Heart left ventricle (tissue), 16 donors: ENCODE results near the gene BEST1. TPM values are rescaled to one million over a fixed set of nuclear protein-coding genes. Genes with fewer than 3 reads are reported as not detected.

Source experiments
- ATAC-seq, 4 donors: fragments of 200-7000 bp; cut with Tn5 transposase; one replicate each; pipeline ENCODE4 v1.9.1; 2020 to 2022; ENCODE audit warnings: moderate library complexity in 4 of 4, mild to moderate bottlenecking in 3 of 4, moderate number of reproducible peaks in 1 of 4
- DNase-seq, 5 donors: peaks; one replicate each; pipeline ENCODE4 v3.0.0-alpha.2; 2020
- H3K27ac ChIP-seq, 12 donors: fragments of 200-600 bp; sonication (generic) in 4 of 12; one replicate each; pipeline versions ENCODE4 v1.5.0 to v1.8.0; 2016 to 2022; ENCODE audit warnings: mild to moderate bottlenecking in 2 of 12
- H3K27me3 ChIP-seq, 9 donors: fragments of 200-600 bp; sonication (generic) in 2 of 9; one replicate each; pipeline versions ENCODE4 v1.5.1 to v1.8.0; 2016 to 2022; ENCODE audit warnings: mild to moderate bottlenecking in 3 of 9
- H3K36me3 ChIP-seq, 9 donors: fragments of 200-600 bp; sonication (generic) in 2 of 9; one replicate each; pipeline versions ENCODE4 v1.5.0 to v1.8.0; 2018 to 2022; ENCODE audit warnings: mild to moderate bottlenecking in 2 of 9
- H3K4me1 ChIP-seq, 12 donors: fragments of 200-600 bp; sonication (generic) in 4 of 12; one replicate each; pipeline versions ENCODE4 v1.5.0 to v1.8.0; 2016 to 2022; ENCODE audit warnings: mild to moderate bottlenecking in 3 of 12
- H3K4me3 ChIP-seq, 12 donors: fragments of 200-600 bp; sonication (generic) in 4 of 12; one replicate each; pipeline versions ENCODE4 v1.5.0 to v1.8.0; 2017 to 2022; ENCODE audit warnings: mild to moderate bottlenecking in 9 of 12, moderate library complexity in 4 of 12
- H3K9me3 ChIP-seq, 12 donors: fragments of 200-600 bp; sonication (generic) in 4 of 12; one replicate each; pipeline versions ENCODE4 v1.5.0 to v1.8.0; 2016 to 2022; ENCODE audit warnings: mild to moderate bottlenecking in 1 of 12
- CTCF ChIP-seq, 12 donors: fragments of 200-600 bp; sonication (generic) in 4 of 12; IDR thresholded peaks; one replicate each; pipeline versions ENCODE4 v1.5.0 to v1.8.0; 2018 to 2022; ENCODE audit warnings: antibody characterized with exemption in 12 of 12, mild to moderate bottlenecking in 5 of 12
- POLR2A ChIP-seq, 2 donors: fragments of 450-650 bp; IDR thresholded peaks; one replicate each; pipeline ENCODE4 v1.6.1; 2017; ENCODE audit warnings: antibody characterized with exemption in 2 of 2, mild to moderate bottlenecking in 2 of 2, moderate library complexity in 2 of 2
- WGBS, 4 donors: extraction: QIAGEN DNeasy Blood & Tissue Kit in 2 of 4; methylation state at CpG; one replicate each; pipeline versions ENCODE4 v1.1.5 to v1.1.7; 2013 to 2018; 5-methylcytosine and 5-hydroxymethylcytosine counted together
- intact Hi-C, 10 donors: fragments of 100-400 bp; cut with DNase I; formaldehyde crosslinking; loops; one replicate each; pipeline versions ENCODE4 v1.11.1 to v1.14.2; 2022
- polyA plus RNA-seq, 2 donors: library from polyadenylated mRNA; stranded (reverse); fragments of 200-250 nt; gene quantifications; one replicate each; pipeline ENCODE4 v1.2.3, GENCODE V29; 2013
- total RNA-seq, 9 donors: library from RNA; depleted of rRNA in 2 of 9; stranded (reverse); fragments of >200 nt in 2 of 9; fragmentation: NEBNext Ultra II Directional in 3 of 9; extraction: Animal tissue kit (Norgen Biotek cat#: 25700) in 3 of 9; gene quantifications; one replicate each; pipeline versions ENCODE4 v1.1.0 to v1.2.4, GENCODE V29; 2016 to 2023
- donor health status: ischemic (EF 13 %, LVEDD 7.1; RV severe dilation, severe dysfunction).
- donor health status: healthy with polysubstance abuse.
- donor health status: DM: no; HTN: yes; CAD: no.
- donor health status: DM: no; HTN: no; CAD: no.
- donor health status: ischemic (EF 25% LVEDD 6.9; RV normal size, moderate dysfunction).
- donor health status: ischemic (EF 25% LVEDD 5.7; RV mildly dilated, moderate dysfunction).
- donor health status: healthy.
- donor health status: DM: yes; HTN: yes; CAD: no.
- donor health status: ischemic (EF 35%, LVEDD 5.7; RV mildly dilated, moderate dysfunction).
- donor health status: nonischemic (EF 11% LVEDD 7.7; RV severe dilation, severe dysfunction).
- donor health status: DM: yes; HTN: yes; CAD: no.
- donor health status: PGD.
- donor health status: ischemic (EF 29% LVEDD 5.4; RV normal size, mild dysfunction).
- donor health status: nonischemic (EF 23%, LVEDD 6.1; RV moderate dilation, normal function).

The BEST1 gene
- total and polyA plus RNA-seq, 11 donors = 0.64 to 4.4 (median 1.2) TPM

- H3K4me1 ChIP-seq = peaks cover 0 to 21% (median 4%) of the 10 kb centered on the region in 12 donors
- peak overlapping the region in 1 of 12 donors; percentile 66 for H3K27ac ChIP-seq
- 47 to 65% (median 56%) methylated on average over 2 of the region's 2 CpGs for WGBS, 4 donors
- intact Hi-C loops = no loop called here
- no peaks in the 10 kb centered on the region for H3K36me3 ChIP-seq
- no peak overlapping the region for H3K4me3 ChIP-seq
- H3K27me3 ChIP-seq = no peaks in the 10 kb centered on the region
- H3K9me3 ChIP-seq = peaks cover 0 to 5% (median 0%) of the 10 kb centered on the region in 12 donors
- TF ChIP-seq POLR2A (IDR thresholded peaks at IDR 0.05) (no peak), CTCF (IDR thresholded peaks at IDR 0.05) (no peak)
- ATAC-seq = peak in 3 of 4 donors; percentile 70 to 79 (median 74)
- peak in 2 of 5 donors; percentile 48 for DNase-seq
Measured at GRCh38 chr11:62004473-62004872, 54.3 kb downstream of the BEST1 start.

- Histone ChIP-seq H3K36me3 (no peaks in the 10 kb centered on the region), H3K4me3 (no peak overlapping the region)
- intact Hi-C loops = no loop called here
Measured at GRCh38 chr11:62008193-62008592, 58.0 kb downstream of the BEST1 start.

GRCh38 chr11:62010935-62011528 lies 60.9 kb downstream of the BEST1 start:
- H3K4me3 ChIP-seq = no peak overlapping the region
- H3K27ac ChIP-seq = no peak overlapping the region
- 87 to 97% (median 94%) methylated on average over 4 of the region's 4 CpGs for WGBS, 4 donors
- peaks cover 0 to 12% (median 0%) of the 10 kb centered on the region in 12 donors for H3K4me1 ChIP-seq
- H3K36me3 ChIP-seq = no peaks in the 10 kb centered on the region
- no peaks in the 10 kb centered on the region for H3K27me3 ChIP-seq
- no peaks in the 10 kb centered on the region for H3K9me3 ChIP-seq
- DNase-seq (no peak), ATAC-seq (no peak)
- intact Hi-C loops = no loop called here
- TF ChIP-seq POLR2A (IDR thresholded peaks at IDR 0.05) (no peak), CTCF (IDR thresholded peaks at IDR 0.05) (no peak)

More at GRCh38 chr11:62008193-62008592, 58.0 kb downstream of the BEST1 start:
- TF ChIP-seq CTCF (IDR thresholded peaks at IDR 0.05) = no peak
- no peak for TF ChIP-seq POLR2A (IDR thresholded peaks at IDR 0.05)
- Histone ChIP-seq H3K9me3 (no peaks in the 10 kb centered on the region), H3K27ac (no peak overlapping the region), H3K4me1 (peaks cover 0 to 21% (median 4%) of the 10 kb centered on the region in 12 donors), H3K27me3 (no peaks in the 10 kb centered on the region)
- WGBS, 4 donors = 93 to 100% (median 97%) methylated on average over 1 of the region's 1 CpG
- no peak for DNase-seq
- ATAC-seq = no peak

GRCh38 chr11:62011881-62012280 lies 61.7 kb downstream of the BEST1 start:
- Histone ChIP-seq H3K4me3 (no peak overlapping the region), H3K27me3 (no peaks in the 10 kb centered on the region), H3K36me3 (no peaks in the 10 kb centered on the region), H3K9me3 (no peaks in the 10 kb centered on the region), H3K4me1 (peaks cover 0 to 12% (median 0%) of the 10 kb centered on the region in 12 donors), H3K27ac (no peak overlapping the region)
- DNase-seq = no peak
- 87 to 98% (median 92%) methylated on average over 2 to 9 of the region's 9 CpGs for WGBS, 4 donors
- no peak for ATAC-seq
- TF ChIP-seq POLR2A (IDR thresholded peaks at IDR 0.05) = no peak
- no peak for TF ChIP-seq CTCF (IDR thresholded peaks at IDR 0.05)
- intact Hi-C loops = no loop called here
